Effector memory CD4-positive, alpha-beta T cell (primary cell): ENCODE results near the gene MAP3K14.
"Not testable (repeated sequence)": the region's sequence is repeated elsewhere in the genome, so short reads cannot be mapped to it uniquely, and the experiment has no call there.

ENCODE experiments used
- DNase-seq, 3 donors: peaks; one replicate each; pipeline ENCODE4 v3.0.0-alpha.2; 2020
- H3K27ac ChIP-seq: 2 replicates; pipeline ENCODE4 v1.7.0; 2013; ENCODE audit warnings: mild to moderate bottlenecking, low read length, moderate library complexity; ENCODE audit not compliant: insufficient read depth, poor library complexity, severe bottlenecking
- H3K27me3 ChIP-seq: replicated peaks from 2 replicates; pipeline ENCODE4 v1.7.0; 2013; ENCODE audit warnings: mild to moderate bottlenecking, low read length; ENCODE audit not compliant: insufficient read depth, control insufficient read depth, poor library complexity, severe bottlenecking
- H3K36me3 ChIP-seq: 2 replicates; pipeline ENCODE4 v1.7.0; 2013; ENCODE audit warnings: mild to moderate bottlenecking, low read length, moderate library complexity; ENCODE audit not compliant: control insufficient read depth, insufficient read depth
- H3K4me1 ChIP-seq: 2 replicates; pipeline ENCODE4 v1.7.0; 2013; ENCODE audit warnings: low read length, mild to moderate bottlenecking; ENCODE audit not compliant: control insufficient read depth, insufficient read depth, poor library complexity, severe bottlenecking
- H3K4me3 ChIP-seq: 2 replicates; pipeline ENCODE4 v1.7.0; 2013; ENCODE audit warnings: low read length, low read depth, mild to moderate bottlenecking; ENCODE audit not compliant: insufficient read depth, poor library complexity, severe bottlenecking
- H3K9me3 ChIP-seq: 2 replicates; pipeline ENCODE4 v1.7.0; 2013; ENCODE audit warnings: mild to moderate bottlenecking, low read length, moderate library complexity; ENCODE audit not compliant: control insufficient read depth

MAP3K14 gene

DNA sequence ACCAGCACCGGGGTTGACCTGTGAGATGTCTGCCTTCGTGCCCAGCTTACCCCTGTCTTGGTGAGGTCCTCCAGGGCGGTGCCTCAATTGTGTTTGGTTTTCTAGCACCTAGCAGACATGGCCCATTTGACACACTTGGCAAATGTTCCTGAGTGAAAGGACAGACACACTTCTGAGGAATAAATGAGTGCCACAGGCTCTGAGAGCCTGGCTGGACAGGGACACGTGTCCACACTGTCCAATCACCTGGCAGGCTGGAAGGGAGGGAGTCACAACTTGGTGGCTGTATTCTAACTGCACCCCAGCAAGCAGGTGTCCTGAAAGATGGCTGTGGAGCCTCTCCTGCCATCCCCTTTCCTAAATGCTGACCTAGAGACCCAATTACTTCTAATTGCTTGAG lies 7.4 kb downstream of the MAP3K14 start:
- no peak overlapping the region for H3K4me3 ChIP-seq
- no peaks in the 10 kb centered on the region for H3K9me3 ChIP-seq
- peaks cover 50% of the 10 kb centered on the region for H3K4me1 ChIP-seq
- H3K27me3 ChIP-seq, result no peaks in the 10 kb centered on the region
- H3K36me3 ChIP-seq, result peaks cover 8% of the 10 kb centered on the region
- H3K27ac ChIP-seq, result no peak overlapping the region
- DNase-seq, result no peak

DNA sequence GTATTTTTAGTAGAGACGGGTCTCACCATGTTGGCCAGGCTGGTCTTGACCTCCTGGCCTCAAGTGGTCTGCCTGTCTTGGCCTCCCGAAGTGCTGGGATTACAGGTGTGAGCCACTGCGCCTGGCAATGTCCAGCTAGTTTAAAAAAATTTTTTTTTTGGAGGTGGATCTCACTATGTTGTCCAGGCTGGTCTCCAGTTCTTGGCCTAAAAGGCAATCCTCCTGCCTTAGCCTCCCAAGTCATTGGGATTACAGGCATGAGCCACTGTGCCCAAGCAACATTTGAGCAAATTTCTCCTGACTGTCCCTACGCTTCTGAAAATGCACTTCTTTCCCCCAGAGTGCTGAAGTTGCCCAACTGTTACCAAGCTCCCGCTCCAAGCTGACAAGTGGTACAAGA lies 8.0 kb downstream of the MAP3K14 start:
- Histone ChIP-seq H3K27ac (no peak overlapping the region), H3K4me3 (no peak overlapping the region), H3K36me3 (peaks cover 8% of the 10 kb centered on the region), H3K9me3 (no peaks in the 10 kb centered on the region), H3K27me3 (no peaks in the 10 kb centered on the region), H3K4me1 (peaks cover 44% of the 10 kb centered on the region)
- DNase-seq, result no peak

DNA sequence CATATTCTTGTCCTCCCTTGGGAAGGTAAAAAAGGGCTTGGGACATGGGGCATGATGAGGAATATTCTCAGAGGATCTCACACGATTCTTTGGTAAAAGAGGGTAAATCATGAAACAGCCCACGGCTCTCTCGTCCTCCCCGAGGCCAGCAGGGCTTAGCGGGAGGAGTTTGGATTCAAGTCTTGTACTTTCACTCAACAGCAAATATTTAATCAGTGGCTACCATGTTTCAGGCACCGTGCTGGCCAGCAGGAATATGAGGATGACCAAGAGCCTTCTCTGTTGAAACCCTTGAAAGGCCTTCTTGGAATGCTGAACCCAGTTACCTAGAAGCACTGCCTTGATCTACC lies 8.8 kb downstream of the MAP3K14 start:
- H3K27ac ChIP-seq, result peak overlapping the region; percentile 19
- no peak overlapping the region for H3K4me3 ChIP-seq
- no peak for DNase-seq
- peaks cover 8% of the 10 kb centered on the region for H3K36me3 ChIP-seq
- H3K27me3 ChIP-seq, result no peaks in the 10 kb centered on the region
- H3K4me1 ChIP-seq, result peaks cover 39% of the 10 kb centered on the region
- H3K9me3 ChIP-seq, result no peaks in the 10 kb centered on the region

DNA sequence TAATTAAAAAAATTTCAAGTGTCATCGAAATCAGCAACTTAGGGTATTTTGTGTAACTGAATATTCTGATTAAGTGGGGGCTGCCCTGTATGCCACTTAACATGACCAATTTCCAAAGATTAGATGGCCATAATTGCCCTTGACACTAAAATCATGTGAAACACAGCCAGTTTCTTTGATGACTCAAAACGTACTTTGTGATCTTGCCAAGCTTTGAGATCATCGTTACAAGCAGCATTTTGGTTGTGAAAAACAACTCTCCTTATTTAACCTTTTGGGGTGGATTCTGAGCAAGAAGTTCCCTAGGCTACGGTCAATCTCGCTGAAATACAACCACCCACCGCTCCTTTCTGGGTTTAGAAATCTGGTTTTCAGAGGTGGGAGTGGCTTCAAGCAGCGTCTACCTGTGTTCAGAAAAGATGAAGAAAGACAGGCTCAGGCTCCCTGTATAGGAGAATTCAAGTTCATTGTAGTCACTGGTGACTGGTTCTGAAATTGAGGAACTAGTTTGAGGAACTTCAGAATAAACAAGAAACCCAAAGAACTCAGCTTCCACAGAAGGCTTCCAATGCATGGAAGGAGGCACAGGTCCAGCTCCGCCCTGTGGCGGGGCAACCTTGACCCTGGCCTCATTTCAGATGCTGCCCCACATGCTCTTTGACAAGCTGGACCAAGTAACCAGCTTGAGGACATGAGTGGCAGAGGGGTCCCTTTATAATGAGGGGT lies 9.4 kb downstream of the MAP3K14 start:
- no peaks in the 10 kb centered on the region for H3K9me3 ChIP-seq
- H3K36me3 ChIP-seq, result peaks cover 8% of the 10 kb centered on the region
- H3K27me3 ChIP-seq, result no peaks in the 10 kb centered on the region
- peak in 1 of 3 donors; percentile 19 for DNase-seq
- no peak overlapping the region for H3K4me3 ChIP-seq
- peaks cover 35% of the 10 kb centered on the region for H3K4me1 ChIP-seq
- peak overlapping the region; percentile 19 for H3K27ac ChIP-seq

DNA sequence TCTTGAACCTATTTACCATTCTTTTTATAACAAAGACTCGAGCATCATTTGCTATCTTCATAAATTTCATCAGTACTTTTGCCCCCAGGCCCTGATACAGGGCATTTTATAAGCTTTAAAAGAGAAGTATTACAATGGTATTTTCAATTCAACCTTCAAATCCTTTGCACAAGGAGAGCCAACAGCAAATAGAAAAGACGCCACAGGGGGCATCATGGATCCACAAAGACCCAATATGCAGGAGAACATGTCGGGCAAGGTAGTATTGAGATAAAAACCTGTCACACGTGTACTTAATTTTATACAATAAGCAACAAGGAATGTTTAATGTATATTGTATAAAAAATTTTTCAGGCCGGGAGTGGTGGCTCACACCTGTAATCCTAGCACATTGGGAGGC lies 10.2 kb downstream of the MAP3K14 start:
- peaks cover 8% of the 10 kb centered on the region for H3K36me3 ChIP-seq
- H3K4me3 ChIP-seq, result no peak overlapping the region
- H3K4me1 ChIP-seq, result peaks cover 29% of the 10 kb centered on the region
- H3K27me3 ChIP-seq, result no peaks in the 10 kb centered on the region
- no peak for DNase-seq
- no peak overlapping the region for H3K27ac ChIP-seq
- H3K9me3 ChIP-seq, result no peaks in the 10 kb centered on the region

DNA sequence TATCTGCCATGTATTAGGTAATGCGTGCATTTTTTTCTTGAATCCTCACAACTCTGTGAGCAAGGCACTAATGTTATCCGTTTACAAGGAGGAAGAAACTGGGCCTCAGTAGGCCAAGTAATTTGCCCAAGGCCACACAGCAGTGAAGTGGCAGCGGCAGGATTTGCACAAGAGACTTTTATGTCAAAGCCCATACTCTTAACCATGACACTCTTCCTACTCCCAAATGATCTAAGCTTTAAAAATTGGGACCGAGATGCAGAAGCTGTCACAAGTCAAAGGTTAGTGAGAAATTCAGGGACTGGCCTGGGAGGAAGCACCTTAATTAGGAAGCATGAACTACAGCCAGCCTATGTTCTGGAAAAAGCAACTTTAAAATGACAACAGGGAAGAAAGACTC lies 10.7 kb downstream of the MAP3K14 start:
- Histone ChIP-seq H3K4me1 (peaks cover 24% of the 10 kb centered on the region), H3K4me3 (no peak overlapping the region), H3K36me3 (peaks cover 8% of the 10 kb centered on the region), H3K27ac (no peak overlapping the region), H3K9me3 (no peaks in the 10 kb centered on the region), H3K27me3 (no peaks in the 10 kb centered on the region)
- no peak for DNase-seq

DNA sequence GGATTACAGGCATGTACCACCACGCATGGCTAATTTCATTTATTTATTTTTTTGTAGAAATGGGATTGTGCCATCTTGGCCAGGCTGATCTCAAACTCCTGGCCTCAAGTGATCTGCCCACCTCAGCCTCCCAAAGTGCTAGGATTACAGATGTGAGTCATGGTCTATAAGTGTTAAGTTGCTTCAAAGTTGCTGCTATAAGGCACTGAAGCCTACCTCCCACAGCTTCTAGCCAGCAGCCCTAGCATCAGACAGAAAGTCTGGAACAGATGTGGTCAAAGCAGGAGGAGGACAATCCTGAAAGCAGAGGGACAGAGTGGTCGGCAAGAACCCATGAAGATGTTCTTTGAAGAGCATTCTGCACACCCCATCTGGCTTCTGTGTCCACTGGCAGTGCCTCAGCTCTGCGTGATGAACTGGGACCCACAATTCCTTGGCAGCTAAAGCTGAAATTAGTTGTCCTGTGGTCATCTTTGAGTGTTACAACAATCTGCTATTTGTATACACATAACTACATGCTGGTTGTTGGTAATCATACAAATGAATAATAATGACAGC lies 11.2 kb downstream of the MAP3K14 start:
- Histone ChIP-seq H3K4me3 (no peak overlapping the region), H3K27ac (no peak overlapping the region), H3K36me3 (peaks cover 8% of the 10 kb centered on the region), H3K9me3 (no peaks in the 10 kb centered on the region), H3K4me1 (peaks cover 19% of the 10 kb centered on the region), H3K27me3 (no peaks in the 10 kb centered on the region)
- no peak for DNase-seq

DNA sequence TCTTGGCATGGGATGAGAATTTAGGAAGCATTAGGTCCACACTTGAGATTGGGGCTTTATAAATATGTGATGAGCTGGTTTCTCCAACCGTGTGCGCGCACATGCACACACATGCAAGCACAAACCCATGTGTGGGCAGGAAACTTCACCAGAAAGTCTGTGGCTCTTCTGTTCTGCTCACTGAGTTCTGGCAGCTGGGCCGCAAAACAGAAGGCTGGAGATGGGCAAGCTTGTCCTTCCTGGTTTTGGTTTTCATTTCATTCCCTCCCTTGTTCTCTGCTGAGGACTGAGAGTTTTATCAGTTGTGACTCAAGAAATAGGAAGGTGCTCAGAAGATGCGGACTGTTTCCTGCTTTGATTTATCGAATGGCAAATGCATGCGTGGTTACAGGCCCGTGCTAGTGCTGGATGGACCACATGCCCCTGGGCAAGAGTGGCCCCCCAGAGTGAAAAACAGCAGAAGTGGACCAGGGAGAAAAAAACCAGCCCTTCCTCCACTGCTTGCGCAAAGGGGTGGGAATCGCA lies 14.1 kb downstream of the MAP3K14 start:
- Histone ChIP-seq H3K4me1 (peaks cover 11% of the 10 kb centered on the region), H3K27ac (no peak overlapping the region), H3K9me3 (no peaks in the 10 kb centered on the region), H3K36me3 (peaks cover 10% of the 10 kb centered on the region), H3K4me3 (no peak overlapping the region), H3K27me3 (no peaks in the 10 kb centered on the region)
- DNase-seq, result no peak

DNA sequence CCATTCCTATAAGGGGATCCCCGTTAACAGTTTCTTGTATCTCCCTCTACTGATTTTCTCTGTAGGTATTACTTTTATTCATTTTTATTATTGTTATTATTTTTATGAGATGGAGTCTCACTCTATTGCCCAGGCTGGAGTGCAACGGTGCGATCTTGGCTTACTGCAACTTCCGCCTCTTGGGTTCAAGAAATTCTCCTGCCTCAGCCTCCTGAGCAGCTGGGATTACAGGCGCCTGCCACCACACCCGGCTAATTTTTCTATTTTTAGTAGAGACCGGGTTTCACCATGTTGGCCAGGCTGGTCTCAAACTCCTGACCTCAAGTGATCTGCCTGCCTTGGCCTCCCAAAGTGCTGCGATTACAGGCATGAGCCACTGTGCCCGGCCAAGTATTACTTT lies 14.6 kb downstream of the MAP3K14 start:
- H3K27me3 ChIP-seq, H3K9me3 ChIP-seq, H3K4me3 ChIP-seq, DNase-seq, H3K27ac ChIP-seq: not testable (repeated sequence)
- Histone ChIP-seq H3K4me1 (peaks cover 10% of the 10 kb centered on the region), H3K36me3 (peaks cover 10% of the 10 kb centered on the region)

DNA sequence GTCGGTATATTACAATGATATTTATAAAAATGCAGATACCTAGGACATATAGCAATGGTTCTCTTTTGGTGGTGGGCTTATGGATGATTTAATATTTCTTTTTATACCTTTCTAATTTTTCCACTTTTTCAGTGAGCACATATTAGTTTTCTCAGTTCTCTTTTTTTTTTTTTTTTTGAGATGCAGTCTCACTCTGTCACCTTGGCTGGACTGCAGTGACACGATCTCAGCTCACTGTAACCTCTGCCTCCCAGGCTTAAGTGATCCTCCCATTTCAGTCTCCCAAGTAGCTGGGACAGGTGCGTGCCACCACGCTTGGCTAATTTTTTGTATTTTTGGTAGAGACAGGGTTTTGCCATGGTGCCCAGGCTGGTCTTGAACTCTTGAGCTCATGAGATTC lies 15.1 kb downstream of the MAP3K14 start:
- no peak for DNase-seq
- H3K27me3 ChIP-seq, result no peaks in the 10 kb centered on the region
- H3K36me3 ChIP-seq, result peaks cover 10% of the 10 kb centered on the region
- no peaks in the 10 kb centered on the region for H3K9me3 ChIP-seq
- peaks cover 11% of the 10 kb centered on the region for H3K4me1 ChIP-seq
- H3K4me3 ChIP-seq, result no peak overlapping the region
- no peak overlapping the region for H3K27ac ChIP-seq
